ENCODE results near the gene TPI1. TPM values are rescaled to one million over a fixed set of nuclear protein-coding genes. Genes with fewer than 3 reads are reported as not detected.
A peak's percentile ranks its signal among the peaks of the same experiment; 100 is the strongest.

The TPI1 gene
- total RNA-seq, 2 experiments from 2014 or later = 1,593 to 1,653 TPM

DNA sequence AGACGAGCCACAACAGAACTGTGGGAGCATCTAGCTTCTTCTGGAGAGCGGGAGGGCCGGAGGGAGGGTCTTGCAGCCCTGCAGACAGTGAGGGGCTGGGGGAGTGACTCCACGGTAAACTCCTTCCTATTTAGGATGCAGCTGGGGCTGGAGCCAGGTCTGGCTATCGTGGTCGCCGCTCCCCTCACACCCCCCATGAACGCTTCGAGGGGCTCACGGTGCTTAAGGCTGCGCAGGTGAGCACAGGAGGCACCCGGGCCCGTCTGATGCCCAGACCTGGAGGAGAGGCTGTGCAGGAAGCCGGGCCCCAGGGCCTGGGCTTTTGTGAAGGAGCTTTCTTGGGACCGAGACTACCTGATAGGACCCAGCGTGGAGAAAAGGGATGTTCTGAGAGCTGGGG, 30.5 kb upstream of the TPI1 start:
- H3K4me1 Mint-ChIP-seq = no peaks in the 10 kb centered on the region
- no peaks in the 10 kb centered on the region for H3K36me3 Mint-ChIP-seq
- no peaks in the 10 kb centered on the region for H3K27me3 Mint-ChIP-seq
- no peak overlapping the region for H3K4me3 Mint-ChIP-seq
- no peak overlapping the region for H3K27ac Mint-ChIP-seq
- DNase-seq = no peak
- no peaks in the 10 kb centered on the region for H3K9me3 Mint-ChIP-seq

DNA sequence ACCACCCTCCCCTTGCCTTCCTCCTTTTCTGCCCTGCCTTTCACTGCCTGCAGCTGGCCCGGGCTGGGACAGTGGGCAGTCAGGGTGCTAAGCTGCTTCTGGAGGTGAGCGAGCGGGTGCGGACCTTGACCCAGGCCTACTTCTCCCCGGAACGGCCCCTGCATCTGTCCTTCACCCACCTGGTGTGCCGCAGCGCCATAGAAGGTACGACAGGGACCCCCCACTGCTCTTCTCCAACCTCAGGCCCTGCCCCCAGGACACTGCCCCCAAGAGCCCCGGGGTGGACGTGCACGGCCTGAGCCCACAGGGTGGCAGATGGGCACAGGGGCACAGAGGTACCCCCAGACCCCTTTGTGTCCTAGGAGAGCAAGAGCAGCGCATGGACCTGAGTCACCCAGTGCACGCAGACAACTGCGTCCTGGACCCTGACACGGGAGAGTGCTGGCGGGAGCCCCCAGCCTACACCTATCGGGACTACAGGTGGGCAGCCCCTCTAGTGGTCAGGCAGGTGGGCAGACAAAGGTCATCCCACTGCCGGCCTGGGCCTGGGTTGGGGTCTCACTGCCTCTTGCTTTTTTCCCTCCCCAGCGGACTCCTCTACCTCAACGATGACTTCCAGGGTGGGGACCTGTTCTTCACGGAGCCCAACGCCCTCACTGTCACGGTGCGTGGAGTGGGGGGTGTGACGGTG, 29.8 kb upstream of the TPI1 start:
- Mint-ChIP-seq H3K27ac (no peak overlapping the region), H3K9me3 (no peaks in the 10 kb centered on the region), H3K36me3 (no peaks in the 10 kb centered on the region), H3K27me3 (no peaks in the 10 kb centered on the region), H3K4me3 (no peak overlapping the region), H3K4me1 (no peaks in the 10 kb centered on the region)
- DNase-seq = no peak

DNA sequence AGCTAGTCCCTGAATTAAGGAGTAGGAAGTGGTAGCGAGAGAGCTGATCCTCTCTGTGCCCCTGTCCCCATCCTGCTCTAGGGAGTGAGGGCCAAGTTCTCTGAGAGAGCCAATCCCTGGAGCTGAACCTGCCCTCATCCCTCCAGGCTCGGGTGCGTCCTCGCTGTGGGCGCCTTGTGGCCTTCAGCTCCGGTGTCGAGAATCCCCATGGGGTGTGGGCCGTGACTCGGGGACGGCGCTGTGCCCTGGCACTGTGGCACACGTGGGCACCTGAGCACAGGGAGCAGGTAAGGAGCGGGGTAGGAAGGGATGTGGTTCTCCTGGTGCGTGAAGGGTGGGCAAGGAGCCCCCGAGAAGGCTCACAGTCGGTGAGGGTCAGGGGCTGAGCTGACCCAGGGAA, 28.5 kb upstream of the TPI1 start:
- DNase-seq = no peak
- Mint-ChIP-seq H3K27ac (no peak overlapping the region), H3K4me3 (no peak overlapping the region), H3K36me3 (no peaks in the 10 kb centered on the region), H3K4me1 (no peaks in the 10 kb centered on the region), H3K27me3 (no peaks in the 10 kb centered on the region), H3K9me3 (no peaks in the 10 kb centered on the region)

DNA sequence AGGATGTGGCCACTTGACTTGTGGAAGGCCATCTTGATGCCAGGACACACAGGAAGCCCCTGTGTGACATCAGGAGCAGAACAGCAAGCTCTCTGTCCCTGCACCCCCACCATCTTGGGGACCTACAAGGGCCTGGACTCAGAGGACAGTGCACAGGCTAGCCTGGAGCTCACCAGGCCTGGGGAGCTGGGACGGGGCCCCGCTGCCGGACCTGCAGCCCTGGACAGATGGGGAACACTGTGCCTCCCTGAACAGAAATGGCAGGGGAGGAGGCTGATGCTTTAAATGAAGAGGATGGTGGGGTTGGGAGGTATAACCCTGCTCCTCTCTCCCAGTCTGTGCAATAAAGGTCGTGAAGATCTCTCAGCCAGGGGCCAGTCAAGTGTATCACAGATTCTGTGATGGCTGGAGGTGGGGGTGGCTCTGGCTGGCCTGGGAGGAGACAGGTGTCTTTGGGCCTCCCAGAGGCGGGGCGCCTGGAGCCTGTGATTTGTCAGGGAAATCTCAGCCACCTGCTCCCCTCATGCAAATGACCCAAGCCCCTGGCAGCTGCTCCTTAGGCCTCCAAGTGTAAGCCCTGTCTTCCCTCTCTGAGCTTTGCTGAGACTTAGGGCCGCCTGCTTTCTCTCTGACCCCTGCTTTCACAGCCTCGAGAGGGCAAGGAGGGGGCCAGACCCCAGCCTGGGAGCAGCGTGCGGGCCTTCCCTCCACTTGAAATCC, 27.7 kb upstream of the TPI1 start:
- no peaks in the 10 kb centered on the region for H3K9me3 Mint-ChIP-seq
- H3K36me3 Mint-ChIP-seq = no peaks in the 10 kb centered on the region

DNA sequence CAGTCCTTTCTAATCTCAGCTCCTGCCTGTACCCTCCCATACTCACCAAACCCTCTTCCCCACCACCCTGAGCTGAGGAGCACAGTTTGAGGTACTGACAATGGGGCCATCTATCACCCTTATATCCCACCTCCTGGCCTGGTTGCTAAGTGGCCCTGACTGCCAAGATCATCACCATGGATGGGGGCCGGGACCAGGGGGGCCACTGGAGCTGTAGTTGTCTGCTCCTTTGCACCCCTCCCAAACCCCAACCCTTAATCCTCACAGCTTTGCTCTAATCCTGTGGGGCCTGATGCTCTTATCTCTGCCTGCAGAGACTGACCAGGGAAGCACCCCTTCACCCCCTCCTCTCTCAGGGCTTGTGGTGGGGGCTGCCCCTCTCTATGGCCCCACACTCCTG, 27.0 kb upstream of the TPI1 start:
- Mint-ChIP-seq H3K27ac (no peak overlapping the region), H3K4me1 (no peaks in the 10 kb centered on the region), H3K9me3 (no peaks in the 10 kb centered on the region), H3K27me3 (no peaks in the 10 kb centered on the region), H3K4me3 (no peak overlapping the region), H3K36me3 (peaks cover 3% of the 10 kb centered on the region)
- no peak for DNase-seq

More for the DNA sequence above, 27.7 kb upstream of the TPI1 start:
- DNase-seq = no peak
- H3K27me3 Mint-ChIP-seq = no peaks in the 10 kb centered on the region
- H3K27ac Mint-ChIP-seq = no peak overlapping the region
- no peaks in the 10 kb centered on the region for H3K4me1 Mint-ChIP-seq
- no peak overlapping the region for H3K4me3 Mint-ChIP-seq

DNA sequence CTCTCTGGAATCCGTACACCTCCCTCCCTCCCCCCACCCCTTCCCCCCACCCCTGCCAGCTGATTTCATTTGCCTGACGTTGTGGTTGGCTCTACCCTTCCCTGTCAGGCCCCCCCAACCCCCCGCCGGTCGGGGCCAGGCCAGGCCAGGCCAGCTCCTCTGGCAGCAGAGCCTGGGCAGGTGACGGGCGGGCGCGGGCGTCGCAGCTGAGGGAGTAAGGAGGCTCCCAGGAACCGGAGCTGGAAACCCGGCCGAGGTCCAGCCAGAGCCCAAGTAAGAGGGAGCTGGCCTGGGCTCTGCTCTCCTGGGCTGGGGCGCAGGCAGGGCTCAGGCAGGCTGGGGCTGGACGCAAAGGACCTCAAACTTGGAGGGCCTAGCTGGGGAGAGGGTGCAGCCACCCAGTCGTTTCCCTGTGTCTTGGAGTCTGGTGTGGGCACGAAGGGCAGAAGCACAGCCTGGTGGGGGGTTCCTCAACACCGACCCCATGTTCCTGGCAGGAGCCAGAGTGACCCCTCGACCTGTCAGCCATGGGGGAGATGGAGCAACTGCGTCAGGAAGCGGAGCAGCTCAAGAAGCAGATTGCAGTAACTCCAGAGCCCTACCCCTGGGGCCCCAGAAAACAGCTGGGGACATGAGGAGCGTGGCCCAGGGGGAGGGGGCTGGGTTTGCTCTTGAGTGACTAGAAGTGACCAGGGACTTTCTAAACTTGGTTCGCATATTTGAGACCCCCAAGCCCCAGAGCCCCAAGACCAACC, 26.4 kb upstream of the TPI1 start, which contains the start of gene GNB3:
GNB3 (plus strand) TSS at position 165 of the 755 bp plus-strand sequence; CDS start at position 528, 363 bp downstream.
- H3K27ac Mint-ChIP-seq = no peak within 1 kb of the TSS
- no peaks in the 10 kb centered on the region for H3K9me3 Mint-ChIP-seq
- no peak within 1 kb of the TSS for H3K4me3 Mint-ChIP-seq
- H3K36me3 Mint-ChIP-seq = peaks cover 5% of the 10 kb centered on the region
- no peaks in the 10 kb centered on the region for H3K27me3 Mint-ChIP-seq
- H3K4me1 Mint-ChIP-seq = no peaks in the 10 kb centered on the region
- no peak for DNase-seq

DNA sequence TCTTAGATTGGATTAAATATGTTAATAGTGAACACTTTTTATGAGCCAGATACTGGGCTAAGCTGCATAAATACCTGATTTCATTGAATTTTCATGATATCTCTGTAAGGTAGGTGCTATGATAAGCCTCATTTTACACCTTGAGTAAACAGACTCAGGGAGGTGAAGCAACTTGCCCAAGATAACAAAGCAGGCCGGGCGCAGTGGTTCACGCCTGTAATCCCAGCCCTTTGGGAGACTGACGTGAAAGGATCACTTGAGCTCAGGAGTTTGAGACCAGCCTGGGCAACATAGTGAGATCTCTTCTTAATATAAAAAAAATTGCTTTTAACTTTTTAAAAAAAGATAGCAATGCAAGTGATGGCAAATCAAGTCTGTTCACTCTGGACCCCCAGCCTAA, 25.3 kb upstream of the TPI1 start:
- peaks cover 8% of the 10 kb centered on the region for H3K36me3 Mint-ChIP-seq
- no peak for DNase-seq
- H3K4me3 Mint-ChIP-seq = no peak overlapping the region
- H3K27me3 Mint-ChIP-seq = no peaks in the 10 kb centered on the region
- H3K9me3 Mint-ChIP-seq = no peaks in the 10 kb centered on the region
- no peak overlapping the region for H3K27ac Mint-ChIP-seq
- no peaks in the 10 kb centered on the region for H3K4me1 Mint-ChIP-seq

DNA sequence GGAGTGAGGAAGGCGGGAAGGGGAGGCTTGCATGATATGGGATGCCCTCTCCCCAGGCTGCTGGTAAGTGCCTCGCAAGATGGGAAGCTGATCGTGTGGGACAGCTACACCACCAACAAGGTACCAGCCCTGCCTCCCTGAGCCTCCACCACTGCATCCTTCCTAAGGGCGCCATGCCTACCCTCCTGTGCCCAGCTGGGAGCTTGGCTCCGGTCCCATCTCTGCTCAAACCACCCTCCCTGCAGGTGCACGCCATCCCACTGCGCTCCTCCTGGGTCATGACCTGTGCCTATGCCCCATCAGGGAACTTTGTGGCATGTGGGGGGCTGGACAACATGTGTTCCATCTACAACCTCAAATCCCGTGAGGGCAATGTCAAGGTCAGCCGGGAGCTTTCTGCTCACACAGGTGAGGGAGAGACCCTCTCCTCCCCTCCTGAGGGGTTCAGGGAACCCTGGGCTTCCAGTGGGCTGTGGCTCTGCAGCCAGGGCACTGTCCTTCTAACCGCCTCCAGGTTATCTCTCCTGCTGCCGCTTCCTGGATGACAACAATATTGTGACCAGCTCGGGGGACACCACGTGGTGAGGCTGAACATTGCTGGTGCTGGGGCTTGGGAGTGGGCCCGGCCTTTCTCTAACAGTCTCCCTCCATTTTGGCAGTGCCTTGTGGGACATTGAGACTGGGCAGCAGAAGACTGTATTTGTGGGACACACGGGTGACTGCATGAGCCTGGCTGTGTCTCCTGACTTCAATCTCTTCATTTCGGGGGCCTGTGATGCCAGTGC, 24.0 kb upstream of the TPI1 start:
- no peaks in the 10 kb centered on the region for H3K4me1 Mint-ChIP-seq
- H3K9me3 Mint-ChIP-seq = no peaks in the 10 kb centered on the region
- no peak for DNase-seq
- H3K27ac Mint-ChIP-seq = no peak overlapping the region
- H3K4me3 Mint-ChIP-seq = no peak overlapping the region
- H3K27me3 Mint-ChIP-seq = no peaks in the 10 kb centered on the region
- H3K36me3 Mint-ChIP-seq = peaks cover 12% of the 10 kb centered on the region

DNA sequence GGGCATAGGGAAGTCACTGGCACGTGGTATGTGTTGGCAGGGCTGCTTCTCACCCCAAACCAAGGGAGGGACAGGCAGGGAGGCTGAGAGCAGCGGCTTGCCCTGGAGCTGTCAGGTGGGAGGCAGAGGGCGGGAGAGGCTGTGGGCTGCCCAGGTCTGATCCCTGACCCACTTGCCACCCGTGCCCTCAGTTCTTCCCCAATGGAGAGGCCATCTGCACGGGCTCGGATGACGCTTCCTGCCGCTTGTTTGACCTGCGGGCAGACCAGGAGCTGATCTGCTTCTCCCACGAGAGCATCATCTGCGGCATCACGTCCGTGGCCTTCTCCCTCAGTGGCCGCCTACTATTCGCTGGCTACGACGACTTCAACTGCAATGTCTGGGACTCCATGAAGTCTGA, 21.9 kb upstream of the TPI1 start:
- Mint-ChIP-seq H3K9me3 (no peaks in the 10 kb centered on the region), H3K27me3 (no peaks in the 10 kb centered on the region), H3K36me3 (peaks cover 19% of the 10 kb centered on the region), H3K27ac (no peak overlapping the region), H3K4me3 (no peak overlapping the region), H3K4me1 (peaks cover 12% of the 10 kb centered on the region)
- DNase-seq = no peak

DNA sequence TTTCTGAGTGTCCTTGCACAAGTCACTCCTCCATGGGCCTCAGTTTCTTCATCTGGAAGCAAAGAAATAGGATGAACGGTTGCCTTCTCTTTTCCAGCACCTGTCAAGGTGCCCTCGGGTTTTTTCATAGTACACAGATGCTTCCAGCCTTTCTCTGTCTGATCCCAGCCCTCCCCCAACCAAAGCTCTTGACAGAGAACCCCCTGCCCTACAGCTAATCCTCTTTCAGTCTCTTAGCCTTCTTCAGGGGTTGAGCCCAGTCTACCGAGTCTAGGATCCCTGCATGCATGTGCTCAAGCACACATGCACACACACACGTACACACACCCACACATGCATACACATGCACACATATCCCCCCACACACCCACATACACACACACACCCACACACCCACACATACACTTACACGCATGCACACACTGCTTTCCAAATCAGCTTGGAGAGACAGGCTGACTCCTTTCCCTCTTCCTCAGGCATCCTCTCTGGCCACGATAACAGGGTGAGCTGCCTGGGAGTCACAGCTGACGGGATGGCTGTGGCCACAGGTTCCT, 20.9 kb upstream of the TPI1 start:
- H3K4me1 Mint-ChIP-seq = peaks cover 17% of the 10 kb centered on the region
- no peak overlapping the region for H3K4me3 Mint-ChIP-seq
- H3K27me3 Mint-ChIP-seq = no peaks in the 10 kb centered on the region
- peaks cover 20% of the 10 kb centered on the region for H3K36me3 Mint-ChIP-seq
- no peaks in the 10 kb centered on the region for H3K9me3 Mint-ChIP-seq
- DNase-seq = no peak
- no peak overlapping the region for H3K27ac Mint-ChIP-seq

DNA sequence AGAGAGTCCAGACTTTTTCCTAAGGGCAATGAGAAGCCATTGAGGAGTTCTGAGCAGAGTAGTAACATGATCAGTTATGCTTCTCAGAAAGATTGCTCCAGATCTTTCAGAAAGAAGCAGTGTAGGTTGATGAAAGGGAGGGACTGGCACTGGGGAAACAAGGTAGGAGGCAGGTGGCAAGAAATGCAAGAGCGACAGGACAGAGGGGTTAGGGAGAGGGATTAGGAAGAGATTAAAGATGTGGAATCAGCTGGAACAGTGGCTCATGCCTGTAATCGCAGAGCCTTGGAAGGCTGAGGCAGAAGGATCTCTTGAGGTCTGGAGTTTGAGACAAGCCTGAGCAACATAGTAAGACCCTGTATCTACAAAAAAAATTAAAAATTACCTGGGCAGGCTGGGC, 19.7 kb upstream of the TPI1 start:
- DNase-seq = no peak
- no peaks in the 10 kb centered on the region for H3K27me3 Mint-ChIP-seq
- H3K4me1 Mint-ChIP-seq = peaks cover 17% of the 10 kb centered on the region
- H3K4me3 Mint-ChIP-seq = no peak overlapping the region
- no peak overlapping the region for H3K27ac Mint-ChIP-seq
- peaks cover 20% of the 10 kb centered on the region for H3K36me3 Mint-ChIP-seq
- no peaks in the 10 kb centered on the region for H3K9me3 Mint-ChIP-seq

DNA sequence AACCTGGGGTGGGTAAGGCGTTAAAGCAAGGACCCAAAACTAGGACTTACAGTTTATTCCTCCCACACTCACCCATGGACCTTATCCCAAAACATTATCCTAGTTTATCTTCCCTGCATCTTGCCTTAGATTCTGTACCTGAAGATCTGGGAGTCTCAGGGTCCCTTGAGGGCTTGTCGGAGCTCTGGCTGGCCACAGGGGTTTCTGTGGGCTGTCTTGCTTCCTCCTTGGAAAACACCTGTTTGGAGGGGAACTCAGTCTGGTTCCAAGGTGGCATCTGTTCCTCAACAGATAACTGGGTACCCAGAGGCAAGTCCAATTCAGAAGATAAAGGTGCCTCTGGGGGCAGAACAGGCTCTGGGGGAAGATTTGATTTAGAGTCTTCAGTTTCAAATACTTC, 17.9 kb upstream of the TPI1 start:
- peaks cover 23% of the 10 kb centered on the region for H3K36me3 Mint-ChIP-seq
- no peak overlapping the region for H3K27ac Mint-ChIP-seq
- no peak for DNase-seq
- H3K4me1 Mint-ChIP-seq = peaks cover 27% of the 10 kb centered on the region
- H3K4me3 Mint-ChIP-seq = peak overlapping the region; percentile 97
- no peaks in the 10 kb centered on the region for H3K9me3 Mint-ChIP-seq
- H3K27me3 Mint-ChIP-seq = no peaks in the 10 kb centered on the region

DNA sequence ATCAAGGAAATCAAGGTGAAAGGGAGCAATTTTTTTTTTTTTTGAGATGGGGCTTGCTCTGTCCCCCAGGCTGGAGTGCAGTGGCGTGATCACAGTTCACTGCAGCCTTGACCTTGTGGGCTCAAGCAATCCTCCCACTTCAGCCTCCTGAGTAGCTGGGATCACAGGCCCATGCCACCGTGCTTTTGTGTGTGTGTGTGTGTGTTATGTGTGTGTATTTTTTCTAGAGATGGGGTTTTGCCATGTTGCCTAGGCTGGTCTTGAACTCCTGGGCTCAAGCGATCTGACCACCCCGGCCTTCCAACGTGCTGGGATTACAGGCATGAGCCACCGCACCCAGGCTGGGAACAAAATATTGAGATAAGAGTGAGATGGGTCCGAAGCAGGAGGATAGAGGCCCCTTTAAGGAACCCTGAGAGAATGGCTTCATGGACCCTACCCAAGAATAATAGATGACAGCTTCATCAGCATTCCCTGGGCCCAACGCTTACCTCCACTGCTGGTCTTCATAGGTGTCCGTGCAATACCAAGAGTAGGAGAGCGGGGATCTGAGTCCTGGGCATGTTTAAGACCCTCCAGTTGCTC, 17.3 kb upstream of the TPI1 start:
- H3K4me3 Mint-ChIP-seq = peak overlapping the region; percentile 97
- H3K27ac Mint-ChIP-seq = no peak overlapping the region
- peaks cover 29% of the 10 kb centered on the region for H3K4me1 Mint-ChIP-seq
- no peak for DNase-seq
- peaks cover 21% of the 10 kb centered on the region for H3K36me3 Mint-ChIP-seq
- H3K27me3 Mint-ChIP-seq = no peaks in the 10 kb centered on the region
- H3K9me3 Mint-ChIP-seq = no peaks in the 10 kb centered on the region

DNA sequence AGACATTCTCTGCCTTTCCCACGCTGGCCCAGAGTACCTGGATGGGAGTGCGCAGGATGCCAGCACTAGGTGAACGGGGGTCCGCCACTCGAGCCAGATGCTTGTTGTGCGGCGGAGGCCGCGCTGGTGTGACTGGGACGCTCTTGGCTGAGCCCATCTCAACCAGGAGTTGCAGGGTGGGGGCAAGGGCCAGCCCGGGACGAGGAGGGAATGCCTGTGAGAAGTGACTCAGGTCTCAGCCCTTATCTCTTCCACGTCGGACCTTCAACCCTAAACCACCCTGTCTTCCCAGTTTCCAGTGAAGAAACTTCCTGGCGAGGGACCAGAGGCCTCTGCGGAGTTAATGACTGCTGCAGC, 16.6 kb upstream of the TPI1 start:
- peaks cover 29% of the 10 kb centered on the region for H3K4me1 Mint-ChIP-seq
- H3K36me3 Mint-ChIP-seq = peaks cover 21% of the 10 kb centered on the region
- H3K9me3 Mint-ChIP-seq = no peaks in the 10 kb centered on the region
- H3K27ac Mint-ChIP-seq = peak overlapping the region; percentile 95
- no peaks in the 10 kb centered on the region for H3K27me3 Mint-ChIP-seq
- DNase-seq = no peak
- peak overlapping the region; percentile 97 for H3K4me3 Mint-ChIP-seq

Data from activated naive CD8-positive, alpha-beta T cell treated with anti-CD3 and anti-CD28 coated beads for 36 hours (primary cell).